ENCODE results near the gene ZNF385B.

GRCh38 chr2:179545024-179545423, 316.4 kb downstream of the ZNF385B start:
- TF ChIP-seq CTCF (IDR thresholded peaks at IDR 0.05) (no peak), POLR2A (IDR thresholded peaks at IDR 0.05) (no peak)

Data from Peyer's patch (tissue), 4 donors.